HepG2 (cell line): ENCODE data around the gene PKIG. TPM values are rescaled to one million over a fixed set of nuclear protein-coding genes. Genes with fewer than 3 reads are reported as not detected.

Experiments used
- GMEB1 ChIP-seq: sonication (generic); formaldehyde crosslinking; IDR thresholded peaks from 2 replicates; pipeline ENCODE4 v1.5.1; 2020; ENCODE audit warnings: missing genetic modification reagents, mild to moderate bottlenecking, borderline replicate concordance
- HCFC1 ChIP-seq: fragments of 150-350 bp; IDR thresholded peaks from 2 replicates; pipeline ENCODE4 v1.6.1; 2014; ENCODE audit warnings: low read depth, low read length
- POLR2AphosphoS2 ChIP-seq: IDR thresholded peaks from 2 replicates; pipeline ENCODE4 v1.6.1; 2011; ENCODE audit warnings: low read depth, low read length, improper control_type of control experiment
- POLR2AphosphoS5 ChIP-seq: IDR thresholded peaks from 2 replicates; pipeline ENCODE4 v1.6.1; 2012; ENCODE audit warnings: low read depth, low read length
- ZBTB26 ChIP-seq: IDR thresholded peaks from 2 replicates; pipeline ENCODE4 v1.6.1; 2016; ENCODE audit warnings: missing compliant biosample characterization, missing genetic modification reagents, borderline replicate concordance
- ZNF451 ChIP-seq: sonication (generic); formaldehyde crosslinking; IDR thresholded peaks from 2 replicates; pipeline ENCODE4 v1.5.0; 2020; ENCODE audit warnings: mild to moderate bottlenecking, missing genetic modification reagents
- ZNF597 ChIP-seq: sonication (generic); formaldehyde crosslinking; IDR thresholded peaks from 2 replicates; pipeline ENCODE4 v1.5.0; 2020; ENCODE audit warnings: missing genetic modification reagents
- polyA plus RNA-seq, 8 experiments: library from polyadenylated mRNA; depleted of rRNA in 3 of 8; stranded (reverse) in 7 of 8; unstranded in 1 of 8; fragments of >200 nt; fragmentation: Illumina TruSeq in 4 of 8; extraction: Trizol in 4 of 8; gene quantifications; 2 replicates each; pipeline versions ENCODE4 v1.2.1 to v1.2.3, GENCODE V29; 2011 to 2016; ENCODE audit warnings: low read depth in 4 of 8, missing spikeins in 1 of 8, mixed read lengths in 1 of 8; ENCODE audit not compliant: insufficient read depth in 1 of 8
- total RNA-seq, 5 experiments: library from RNA; depleted of rRNA; stranded (reverse); fragments of >200 nt; fragmentation: Illumina TruSeq; extraction: Trizol; gene quantifications; 2 replicates each; pipeline ENCODE4 v1.2.3, GENCODE V29; 2016; ENCODE audit warnings: low read depth in 1 of 5
- TF ChIP-seq, protein P1 (sequence below): sonication (generic); formaldehyde crosslinking; IDR thresholded peaks from 2 replicates; pipeline ENCODE4 v1.8.0; 2023; ENCODE audit warnings: mild to moderate bottlenecking, missing genetic modification reagents
- TF ChIP-seq, protein P2 (sequence below), 2 experiments: fragments of 450-650 bp in 1 of 2; sonication (generic) in 1 of 2; formaldehyde crosslinking in 1 of 2; IDR thresholded peaks; 2 replicates each; pipeline versions ENCODE4 v1.6.1 to v1.8.0; 2016 to 2022; ENCODE audit warnings: antibody characterized with exemption in 1 of 2, mild to moderate bottlenecking in 1 of 2, missing genetic modification reagents in 1 of 2

The PKIG gene
- total and polyA plus RNA-seq, 2 of the 13 experiments (the other 11 are each of a cell fraction or from before 2014, with no cell fraction given) = 30.8 to 44.5 TPM

DNA sequence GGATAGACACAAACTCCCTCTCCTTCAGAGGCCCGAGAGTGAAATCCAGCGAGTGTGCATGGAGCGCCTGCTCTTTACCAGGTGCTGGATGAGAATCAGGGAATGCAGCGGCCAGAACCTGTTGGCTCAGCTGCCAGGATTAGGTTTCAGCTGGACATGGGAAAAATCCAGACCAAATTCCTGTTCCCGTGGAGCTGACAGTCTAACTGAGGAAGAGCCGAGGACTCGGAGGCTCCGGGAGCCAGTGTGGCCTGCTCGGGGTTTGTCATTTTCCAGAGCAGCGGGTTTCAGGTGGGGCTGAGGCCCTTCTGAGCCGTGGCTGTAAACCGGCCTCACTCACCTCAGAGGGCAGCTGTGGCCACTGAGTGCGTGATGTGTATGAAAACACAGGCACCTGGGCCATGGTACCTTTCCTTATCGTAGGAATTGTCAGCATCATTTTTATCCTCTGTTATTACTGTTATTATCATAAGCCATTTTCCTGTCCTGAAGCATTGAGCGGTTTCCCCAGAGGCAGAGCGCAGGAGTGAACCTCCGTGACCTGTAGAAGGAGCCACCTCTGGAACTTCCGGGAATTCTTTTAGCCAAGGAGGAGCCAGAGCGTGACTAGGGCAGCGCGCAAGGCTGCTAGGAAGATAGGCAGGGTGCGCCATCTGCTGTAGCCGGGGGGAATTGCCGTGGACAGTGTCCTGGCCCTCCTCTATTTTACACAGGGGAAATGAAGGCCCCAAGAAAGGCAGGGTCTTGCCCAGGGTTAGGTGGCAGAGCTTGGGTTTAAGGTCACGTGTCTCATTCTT lies 27.3 kb downstream of the PKIG start (continued):
- no peak for TF ChIP-seq ZNF597
- TF ChIP-seq POLR2AphosphoS2 = no peak
- TF ChIP-seq, protein P1, sequence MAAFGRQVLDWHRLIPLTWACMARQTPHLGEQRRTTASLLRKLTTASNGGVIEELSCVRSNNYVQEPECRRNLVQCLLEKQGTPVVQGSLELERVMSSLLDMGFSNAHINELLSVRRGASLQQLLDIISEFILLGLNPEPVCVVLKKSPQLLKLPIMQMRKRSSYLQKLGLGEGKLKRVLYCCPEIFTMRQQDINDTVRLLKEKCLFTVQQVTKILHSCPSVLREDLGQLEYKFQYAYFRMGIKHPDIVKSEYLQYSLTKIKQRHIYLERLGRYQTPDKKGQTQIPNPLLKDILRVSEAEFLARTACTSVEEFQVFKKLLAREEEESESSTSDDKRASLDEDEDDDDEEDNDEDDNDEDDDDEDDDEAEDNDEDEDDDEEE = no peak
- peak; percentile 46; the same call in 1 of the 2 replicates for TF ChIP-seq HCFC1
- TF ChIP-seq ZNF451 (CRISPR knock-in tag) = no peak; the same call in 1 of the 2 replicates
- peak; percentile 89 for TF ChIP-seq POLR2AphosphoS5
- peak; percentile 62; the same call in 1 of the 2 replicates for TF ChIP-seq ZBTB26 (CRISPR knock-in tag)
- TF ChIP-seq, protein P2, sequence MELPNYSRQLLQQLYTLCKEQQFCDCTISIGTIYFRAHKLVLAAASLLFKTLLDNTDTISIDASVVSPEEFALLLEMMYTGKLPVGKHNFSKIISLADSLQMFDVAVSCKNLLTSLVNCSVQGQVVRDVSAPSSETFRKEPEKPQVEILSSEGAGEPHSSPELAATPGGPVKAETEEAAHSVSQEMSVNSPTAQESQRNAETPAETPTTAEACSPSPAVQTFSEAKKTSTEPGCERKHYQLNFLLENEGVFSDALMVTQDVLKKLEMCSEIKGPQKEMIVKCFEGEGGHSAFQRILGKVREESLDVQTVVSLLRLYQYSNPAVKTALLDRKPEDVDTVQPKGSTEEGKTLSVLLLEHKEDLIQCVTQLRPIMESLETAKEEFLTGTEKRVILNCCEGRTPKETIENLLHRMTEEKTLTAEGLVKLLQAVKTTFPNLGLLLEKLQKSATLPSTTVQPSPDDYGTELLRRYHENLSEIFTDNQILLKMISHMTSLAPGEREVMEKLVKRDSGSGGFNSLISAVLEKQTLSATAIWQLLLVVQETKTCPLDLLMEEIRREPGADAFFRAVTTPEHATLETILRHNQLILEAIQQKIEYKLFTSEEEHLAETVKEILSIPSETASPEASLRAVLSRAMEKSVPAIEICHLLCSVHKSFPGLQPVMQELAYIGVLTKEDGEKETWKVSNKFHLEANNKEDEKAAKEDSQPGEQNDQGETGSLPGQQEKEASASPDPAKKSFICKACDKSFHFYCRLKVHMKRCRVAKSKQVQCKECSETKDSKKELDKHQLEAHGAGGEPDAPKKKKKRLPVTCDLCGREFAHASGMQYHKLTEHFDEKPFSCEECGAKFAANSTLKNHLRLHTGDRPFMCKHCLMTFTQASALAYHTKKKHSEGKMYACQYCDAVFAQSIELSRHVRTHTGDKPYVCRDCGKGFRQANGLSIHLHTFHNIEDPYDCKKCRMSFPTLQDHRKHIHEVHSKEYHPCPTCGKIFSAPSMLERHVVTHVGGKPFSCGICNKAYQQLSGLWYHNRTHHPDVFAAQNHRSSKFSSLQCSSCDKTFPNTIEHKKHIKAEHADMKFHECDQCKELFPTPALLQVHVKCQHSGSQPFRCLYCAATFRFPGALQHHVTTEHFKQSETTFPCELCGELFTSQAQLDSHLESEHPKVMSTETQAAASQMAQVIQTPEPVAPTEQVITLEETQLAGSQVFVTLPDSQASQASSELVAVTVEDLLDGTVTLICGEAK (IDR thresholded peaks at IDR 0.05) = no peak
- TF ChIP-seq, protein P2 (CRISPR knock-in tag; IDR thresholded peaks at IDR 0.05) = no peak; the same call in 1 of the 2 replicates
- TF ChIP-seq GMEB1 (CRISPR knock-in tag) = peak; percentile 85; the same call in 1 of the 2 replicates
